ENCODE measurements around the gene DROSHA.

DROSHA gene

GRCh38 chr5:31469886-31470285 is 62.0 kb downstream of the DROSHA start:
- no peak for DNase-seq (ENCODE audit: extremely low spot score)
- ChIA-PET POLR2A (no interaction called here), CTCF (interaction anchor here (1.0 to 1.2 kb wide), 2 partner anchors 16 to 647 kb away, joined by 3 read pairs; no protein-coding TSS in a partner anchor)
- TF ChIP-seq CTCF (IDR thresholded peaks at IDR 0.05; ENCODE audit: control extremely low read depth, extremely low read depth, low read depth, missing control alignments): no peak

- CTCF ChIA-PET: interaction anchor here (1.2 kb wide), 1 partner anchor 647 kb away, joined by 3 read pairs; no protein-coding TSS in a partner anchor
- no peak for TF ChIP-seq CTCF (IDR thresholded peaks at IDR 0.05; ENCODE audit: control extremely low read depth, extremely low read depth, low read depth, missing control alignments)
- DNase-seq (ENCODE audit: extremely low spot score): no peak
- POLR2A ChIA-PET: no interaction called here
Observed at GRCh38 chr5:31469466-31469865, 62.4 kb downstream of the DROSHA start.

GRCh38 chr5:31465291-31465690 is 66.6 kb downstream of the DROSHA start:
- no peak for TF ChIP-seq CTCF (IDR thresholded peaks at IDR 0.05; ENCODE audit: control extremely low read depth, extremely low read depth, low read depth, missing control alignments)
- ChIA-PET POLR2A (no interaction called here), CTCF (interaction anchor here (1.5 kb wide), 1 partner anchor 24 kb away, joined by 3 read pairs; no protein-coding TSS in a partner anchor)
- DNase-seq (ENCODE audit: extremely low spot score): no peak

- ChIA-PET CTCF (interaction anchor here (1.5 kb wide), 1 partner anchor 23 kb away, joined by 3 read pairs; no protein-coding TSS in a partner anchor), POLR2A (no interaction called here)
- DNase-seq (ENCODE audit: extremely low spot score): no peak
- TF ChIP-seq CTCF (IDR thresholded peaks at IDR 0.05; ENCODE audit: control extremely low read depth, extremely low read depth, low read depth, missing control alignments): no peak
Observed at GRCh38 chr5:31464081-31464480, 67.8 kb downstream of the DROSHA start.

GRCh38 chr5:31463351-31463750 is 68.5 kb downstream of the DROSHA start:
- POLR2A ChIA-PET: no interaction called here
- TF ChIP-seq CTCF (IDR thresholded peaks at IDR 0.05; ENCODE audit: control extremely low read depth, extremely low read depth, low read depth, missing control alignments): no peak
- CTCF ChIA-PET: no interaction called here
- DNase-seq (ENCODE audit: extremely low spot score): no peak

GRCh38 chr5:31459594-31459993 is 72.3 kb downstream of the DROSHA start:
- ChIA-PET POLR2A (no interaction called here), CTCF (no interaction called here)
- no peak for DNase-seq (ENCODE audit: extremely low spot score)
- no peak for TF ChIP-seq CTCF (IDR thresholded peaks at IDR 0.05; ENCODE audit: control extremely low read depth, extremely low read depth, low read depth, missing control alignments)

- ChIA-PET CTCF (no interaction called here), POLR2A (interaction anchor here (0.7 kb wide), 1 partner anchor 34 kb away, joined by 6 read pairs; no protein-coding TSS in a partner anchor)
- TF ChIP-seq CTCF (IDR thresholded peaks at IDR 0.05; ENCODE audit: control extremely low read depth, extremely low read depth, low read depth, missing control alignments): no peak
- no peak for DNase-seq (ENCODE audit: extremely low spot score)
Observed at GRCh38 chr5:31455172-31455571, 76.7 kb downstream of the DROSHA start.
